Left renal cortex interstitium (tissue), 4 donors: Measurements from ENCODE around the gene DAW1. TPM values are rescaled to one million over a fixed set of nuclear protein-coding genes. Genes with fewer than 3 reads are reported as not detected.
"Not testable (repeated sequence)": the region's sequence is repeated elsewhere in the genome, so short reads cannot be mapped to it uniquely, and the experiment has no call there.

Experiments
- DNase-seq, 4 donors: peaks; one replicate each; pipeline ENCODE4 v3.0.0-alpha.2; 2013; ENCODE audit warnings: low read depth in 4 of 4, low spot score in 2 of 4, missing footprints in 1 of 4
- polyA plus RNA-seq, 4 donors: library from polyadenylated mRNA; unstranded; fragments of 120-200 nt; gene quantifications; one replicate each; pipeline ENCODE4 v1.2.1, GENCODE V29; 2013; ENCODE audit not compliant: insufficient read length in 4 of 4

The DAW1 gene
- polyA plus RNA-seq, result under 1 TPM; 0.37 to 0.95 (median 0.66) TPM

- DNase-seq, result peak in 2 of 4 donors; percentile 53 to 55
Observed at GRCh38 chr2:227871375-227871791, at the start of gene DAW1. Gene DAW1, plus strand, starts transcription at chr2:227871631. Its CDS starts 59 bp downstream, at chr2:227871690.

DNA sequence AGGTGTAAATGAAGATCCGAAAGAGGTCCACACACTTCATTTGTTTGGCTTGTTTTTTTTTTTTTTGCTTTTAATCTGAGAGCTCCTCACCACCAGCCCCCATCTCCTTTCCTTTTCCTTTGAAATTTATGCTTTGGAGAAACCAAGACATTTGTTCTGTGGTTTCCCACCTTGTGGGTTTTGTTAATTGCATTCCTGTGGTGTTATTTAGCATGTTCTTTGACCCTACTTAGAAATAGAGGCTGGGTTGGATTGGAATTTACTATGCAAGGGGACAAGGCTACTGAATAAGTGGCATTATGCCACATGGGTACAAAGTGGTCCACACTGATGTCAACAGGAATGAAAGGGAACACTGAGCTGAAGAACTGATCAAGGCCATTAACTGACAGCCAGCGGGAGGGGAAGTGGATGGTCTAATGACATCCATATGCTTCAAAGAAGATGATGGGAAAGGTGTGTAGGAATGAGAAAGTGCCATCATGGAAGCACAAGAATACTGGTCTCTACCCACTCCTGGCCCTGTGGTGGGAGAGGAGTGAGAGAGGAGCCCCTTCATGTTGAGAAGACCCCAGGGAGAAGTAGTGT is 48.9 kb upstream of the DAW1 start:
- no peak for DNase-seq

GRCh38 chr2:227823922-227824321 is 47.5 kb upstream of the DAW1 start:
- no peak for DNase-seq

DNA sequence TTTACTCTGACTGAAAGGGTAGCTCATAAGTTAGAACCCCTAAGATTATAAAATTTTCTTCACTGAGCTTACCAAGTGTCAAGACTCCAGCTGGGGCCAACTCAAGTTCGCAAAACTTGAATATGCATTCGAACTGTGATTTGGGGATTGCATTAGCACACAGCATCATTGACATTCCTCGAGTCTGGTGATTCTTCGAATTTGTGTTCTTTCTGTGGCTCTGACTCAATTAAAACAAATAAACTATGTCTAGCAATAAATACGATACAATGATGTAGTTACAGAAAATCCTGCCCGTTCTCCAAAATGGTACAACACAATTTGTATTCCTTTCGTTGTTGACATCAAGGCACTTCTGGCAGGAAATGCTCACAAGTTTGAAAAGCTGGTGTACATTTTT is 46.7 kb upstream of the DAW1 start:
- no peak for DNase-seq

GRCh38 chr2:227826019-227826521 is 45.4 kb upstream of the DAW1 start:
- DNase-seq, result no peak

GRCh38 chr2:227826563-227826962 is 44.9 kb upstream of the DAW1 start:
- DNase-seq, result no peak

DNA sequence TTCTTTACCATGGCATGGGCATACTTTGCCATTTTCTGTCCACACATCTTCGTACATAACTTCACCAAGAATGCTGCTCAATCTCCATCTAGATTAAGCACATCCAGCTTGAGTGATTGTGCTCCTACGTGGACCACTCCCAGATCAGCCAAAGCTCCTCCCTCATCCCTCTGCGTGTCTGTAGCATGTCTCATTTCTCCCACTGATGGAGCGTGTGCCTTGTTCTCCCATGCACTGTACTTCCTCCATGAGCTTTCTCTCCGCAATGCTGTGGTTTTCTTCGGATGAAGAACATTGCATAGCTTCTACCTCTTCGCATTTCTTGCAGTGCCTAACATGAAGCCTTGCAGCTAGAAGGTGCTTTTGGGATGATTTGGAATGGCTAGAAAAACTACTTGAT is 44.3 kb upstream of the DAW1 start:
- DNase-seq, result no peak

DNA sequence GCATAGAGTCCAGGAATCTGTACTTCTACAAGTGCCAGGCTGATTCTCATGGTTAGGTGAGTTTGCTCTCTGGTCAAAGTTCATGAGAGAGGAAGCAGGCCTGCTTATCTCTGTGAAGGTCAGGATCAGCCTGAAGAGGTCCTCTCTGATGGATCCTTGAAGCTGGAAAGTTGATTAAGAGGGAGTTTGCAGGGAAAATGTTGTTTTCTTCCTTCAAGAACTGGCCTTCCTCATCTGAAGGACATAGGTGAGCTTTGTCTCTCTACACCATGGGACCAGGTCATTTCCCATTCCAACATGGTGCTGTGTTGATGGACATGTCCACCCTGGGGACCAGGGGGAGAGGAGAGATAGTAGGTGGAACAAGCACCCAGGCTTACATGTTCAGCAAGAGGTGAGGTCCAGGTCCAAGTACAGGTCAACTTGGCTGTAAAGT is 42.9 kb upstream of the DAW1 start:
- DNase-seq, result no peak

GRCh38 chr2:227829337-227829736 is 42.1 kb upstream of the DAW1 start:
- DNase-seq, result no peak

DNA sequence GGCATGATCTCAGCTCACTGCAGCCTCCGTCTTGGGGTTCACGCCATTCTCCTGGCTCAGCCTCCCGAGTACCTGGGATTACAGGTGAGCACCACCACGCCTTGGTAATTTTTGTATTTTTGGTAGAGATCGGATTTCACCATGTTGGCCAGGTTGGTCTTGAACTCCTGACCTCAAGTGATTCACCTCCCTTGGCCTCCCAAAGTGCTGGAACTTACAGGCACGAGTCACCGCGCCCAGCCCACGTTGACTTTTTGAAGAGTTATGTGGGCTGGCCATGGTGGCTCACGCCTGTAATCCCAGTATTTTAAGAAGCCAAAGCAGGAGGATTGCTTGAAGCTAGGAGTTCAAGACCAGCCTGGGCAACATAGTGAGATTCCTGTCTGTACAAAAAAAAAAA is 37.0 kb upstream of the DAW1 start:
- DNase-seq, result no peak

GRCh38 chr2:227834916-227835650 is 36.3 kb upstream of the DAW1 start:
- no peak for DNase-seq

DNA sequence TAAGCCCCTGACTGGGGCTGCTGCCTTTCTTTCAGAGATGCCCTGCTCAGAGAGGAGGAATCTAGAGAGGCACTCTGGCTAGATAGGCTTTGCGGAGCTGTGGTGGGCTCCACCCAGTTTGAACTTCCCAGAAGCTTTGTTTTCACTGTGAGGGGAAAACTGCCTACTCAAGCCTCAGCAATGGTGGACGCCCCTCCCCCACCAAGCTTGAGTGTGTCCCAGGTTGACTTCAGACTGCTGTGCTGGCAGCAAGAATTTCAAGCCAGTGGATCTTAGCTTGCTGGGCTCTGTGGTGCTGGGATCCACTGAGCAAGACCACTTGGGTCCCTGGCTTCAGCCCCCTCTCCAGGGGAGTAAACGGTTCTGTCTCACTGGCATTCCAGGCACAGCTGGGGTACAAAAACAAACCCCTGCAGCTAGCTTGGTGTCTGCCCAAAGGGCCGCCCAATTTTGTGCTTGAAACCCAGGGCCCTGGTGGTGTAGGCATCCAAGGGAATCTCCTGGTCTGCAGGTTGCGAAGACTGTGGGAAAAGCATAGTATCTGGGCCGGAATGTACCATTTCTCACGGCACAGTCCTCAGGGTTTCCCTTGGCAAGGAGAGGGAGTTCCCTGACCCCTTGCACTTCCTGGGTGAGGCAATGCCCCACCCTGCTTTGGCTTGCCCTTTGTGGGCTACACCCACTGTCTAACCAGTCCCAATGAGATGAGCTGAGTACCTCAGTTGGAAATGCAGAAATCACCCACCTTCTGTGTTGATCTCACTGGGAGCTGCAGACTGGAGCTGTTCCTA is 31.9 kb upstream of the DAW1 start:
- not testable (repeated sequence) for DNase-seq

GRCh38 chr2:227846831-227847230 is 24.6 kb upstream of the DAW1 start:
- DNase-seq, result no peak

DNA sequence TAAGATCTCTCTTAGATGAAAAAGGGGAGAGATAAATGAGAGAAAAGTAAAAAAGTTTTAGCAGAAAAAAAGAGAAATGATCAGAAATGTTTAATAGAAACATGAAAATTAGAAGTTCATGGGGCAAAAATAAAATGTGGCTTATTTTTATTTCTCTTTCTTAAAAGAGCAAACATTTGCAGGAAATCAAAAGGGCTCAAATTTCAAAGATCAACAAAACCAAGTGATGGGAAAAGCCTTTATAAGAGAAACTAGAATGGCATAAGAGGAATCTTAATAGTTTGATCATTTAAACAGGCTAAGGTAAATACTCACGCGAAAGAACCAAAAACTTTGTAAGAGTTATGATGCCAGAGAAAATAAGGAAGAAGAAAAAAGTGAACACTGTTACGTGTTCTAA is 23.3 kb upstream of the DAW1 start:
- no peak for DNase-seq

DNA sequence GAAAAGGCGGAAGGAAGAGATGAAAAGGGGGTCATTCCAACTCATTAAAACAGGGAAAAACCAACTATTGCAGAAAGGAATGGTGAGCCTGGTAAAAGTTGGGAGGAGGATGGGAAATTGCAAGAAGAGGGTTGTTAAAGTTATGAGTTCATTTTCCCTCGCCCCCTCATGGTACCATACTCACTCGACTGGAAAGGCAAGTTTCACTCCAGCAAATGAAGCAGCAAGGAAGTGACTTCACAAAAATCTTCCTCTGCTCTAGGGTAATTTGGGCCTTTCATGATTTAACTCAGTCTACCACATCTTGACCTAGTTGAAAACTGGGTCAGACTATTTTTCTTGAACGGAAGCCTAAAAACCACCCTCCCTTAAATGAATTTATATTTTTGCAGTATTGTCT is 22.8 kb upstream of the DAW1 start:
- DNase-seq, result peak in 1 of 4 donors; percentile 17

DNA sequence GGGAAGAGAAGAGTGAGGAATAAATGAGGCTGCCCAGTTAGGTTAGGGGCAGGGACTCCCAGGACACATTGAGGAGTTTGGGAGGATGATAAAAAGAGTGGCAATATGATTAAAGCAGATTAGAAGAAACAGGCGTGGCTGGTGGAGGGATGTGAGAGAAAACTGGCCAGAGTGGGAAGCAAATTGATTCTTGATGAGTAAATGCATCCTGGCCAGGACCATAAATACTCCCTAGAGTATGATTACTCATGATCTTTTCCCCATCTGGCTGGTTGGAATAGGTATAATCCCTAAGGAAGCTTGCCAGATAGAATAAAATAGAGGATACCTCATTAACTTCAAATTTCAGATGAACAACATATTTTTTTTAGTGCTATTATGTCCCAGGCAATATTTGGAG is 21.5 kb upstream of the DAW1 start:
- no peak for DNase-seq

DNA sequence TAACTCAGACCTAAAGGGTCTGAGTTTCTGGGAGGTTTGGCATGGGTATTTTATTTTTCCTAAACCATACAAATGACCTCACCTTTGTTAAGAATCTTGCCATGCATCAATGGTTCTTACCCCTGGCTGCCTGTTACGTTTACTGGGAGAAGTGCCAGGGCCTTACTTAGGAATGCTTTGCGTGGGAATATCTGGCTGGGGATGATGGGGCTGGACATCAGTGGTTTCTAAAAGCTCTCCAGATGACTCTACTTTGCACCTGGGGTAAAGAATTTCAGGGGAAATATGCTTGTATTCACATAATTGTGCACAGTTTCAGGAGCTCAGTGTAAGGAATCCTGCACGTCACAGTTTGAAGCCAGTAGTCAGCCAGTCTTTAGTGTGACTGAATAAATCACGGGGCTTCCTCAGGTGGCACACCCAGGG is 18.2 kb upstream of the DAW1 start:
- peak in 2 of 4 donors; percentile 20 to 39 for DNase-seq

DNA sequence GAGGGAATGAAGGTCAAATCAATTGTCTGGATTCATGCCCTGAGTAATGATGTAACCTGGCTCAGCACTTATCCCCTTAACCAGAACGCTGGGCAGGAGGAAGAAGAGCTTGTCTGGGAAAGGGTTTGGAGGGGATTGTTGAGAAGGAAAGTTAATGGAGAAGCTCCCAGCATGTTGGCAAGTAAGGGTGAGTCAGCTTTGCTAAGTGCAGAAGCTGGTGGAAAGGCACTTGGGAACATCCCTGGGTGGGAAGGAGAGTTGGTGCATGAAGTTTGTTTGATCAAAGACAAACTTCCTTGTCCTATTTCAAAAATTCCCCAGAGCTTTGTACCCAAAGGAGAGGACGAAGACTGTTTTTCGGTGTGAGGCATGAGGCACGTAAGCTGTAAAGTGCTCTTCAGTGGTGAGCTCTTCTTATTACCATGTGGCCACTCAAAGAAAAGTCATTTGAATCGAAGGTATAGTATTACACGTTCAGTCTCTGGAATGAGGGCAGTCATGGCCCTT is 17.6 kb upstream of the DAW1 start:
- DNase-seq, result no peak

DNA sequence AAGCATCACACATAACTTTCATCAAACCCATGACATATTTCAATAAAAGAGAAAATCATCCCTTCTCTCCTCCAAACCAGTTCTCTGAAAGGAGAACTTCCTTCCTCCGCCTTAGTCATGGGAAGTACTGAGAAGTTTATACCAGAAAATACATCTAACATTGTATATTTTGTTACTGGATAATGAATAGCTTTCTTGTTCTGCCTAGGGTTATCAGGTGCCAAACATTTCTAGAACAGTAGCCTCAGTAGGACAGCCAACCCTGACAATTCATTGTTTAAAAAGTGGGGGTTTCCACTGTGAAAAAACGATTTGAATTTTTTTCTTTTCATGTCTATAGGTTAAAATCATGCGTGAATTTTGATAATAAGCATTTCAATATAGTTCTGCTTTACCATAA is 16.0 kb upstream of the DAW1 start:
- no peak for DNase-seq

DNA sequence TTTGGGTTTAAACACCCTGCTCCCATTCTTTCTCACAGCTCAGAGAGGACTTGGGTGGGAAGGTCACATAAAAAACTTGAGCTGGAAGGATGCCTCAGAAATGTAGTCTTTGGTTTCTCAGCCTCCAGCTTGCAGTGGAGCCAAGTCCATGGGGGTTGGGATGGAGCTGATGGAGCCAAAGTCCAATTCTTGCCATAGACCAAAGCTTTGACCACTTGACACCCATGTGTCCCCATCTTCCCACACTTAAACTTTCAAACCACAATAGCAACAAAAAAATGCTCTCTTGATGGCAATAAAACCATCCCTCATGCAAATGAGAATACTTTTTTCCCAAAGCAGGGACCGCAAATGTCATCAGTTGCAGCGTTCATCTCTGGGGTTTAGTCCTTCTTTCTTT is 14.7 kb upstream of the DAW1 start:
- DNase-seq, result no peak

GRCh38 chr2:227860221-227860641 is 11.2 kb upstream of the DAW1 start:
- no peak for DNase-seq
